T-helper 1 cell treated with Interleukin-12 subunit alpha and Interleukin-12 subunit beta and Interleukin-4 antibody, amounts not matched to agents 30 μg/mL and 1 μg/mL, for 36 hours (primary cell): ENCODE measurements around the gene ALOX5.
"Not testable (repeated sequence)": the region's sequence is repeated elsewhere in the genome, so short reads cannot be mapped to it uniquely, and the experiment has no call there.

ENCODE experiments used
- H3K27ac Mint-ChIP-seq: one replicate; pipeline ENCODE4 v1.8.0; 2021; ENCODE audit warnings: mild to moderate bottlenecking, mixed read lengths
- H3K27me3 Mint-ChIP-seq: one replicate; pipeline ENCODE4 v1.8.0; 2021; ENCODE audit warnings: low read depth, mixed read lengths
- H3K36me3 Mint-ChIP-seq: one replicate; pipeline ENCODE4 v1.8.0; 2021; ENCODE audit warnings: low read depth, mixed read lengths
- H3K4me1 Mint-ChIP-seq: one replicate; pipeline ENCODE4 v1.8.0; 2021; ENCODE audit warnings: low read depth, mixed read lengths
- H3K4me3 Mint-ChIP-seq: one replicate; pipeline ENCODE4 v1.8.0; 2021; ENCODE audit warnings: mild to moderate bottlenecking, moderate library complexity, mixed read lengths
- H3K9me3 Mint-ChIP-seq: one replicate; pipeline ENCODE4 v1.8.0; 2021; ENCODE audit warnings: mixed read lengths

ALOX5 gene

DNA sequence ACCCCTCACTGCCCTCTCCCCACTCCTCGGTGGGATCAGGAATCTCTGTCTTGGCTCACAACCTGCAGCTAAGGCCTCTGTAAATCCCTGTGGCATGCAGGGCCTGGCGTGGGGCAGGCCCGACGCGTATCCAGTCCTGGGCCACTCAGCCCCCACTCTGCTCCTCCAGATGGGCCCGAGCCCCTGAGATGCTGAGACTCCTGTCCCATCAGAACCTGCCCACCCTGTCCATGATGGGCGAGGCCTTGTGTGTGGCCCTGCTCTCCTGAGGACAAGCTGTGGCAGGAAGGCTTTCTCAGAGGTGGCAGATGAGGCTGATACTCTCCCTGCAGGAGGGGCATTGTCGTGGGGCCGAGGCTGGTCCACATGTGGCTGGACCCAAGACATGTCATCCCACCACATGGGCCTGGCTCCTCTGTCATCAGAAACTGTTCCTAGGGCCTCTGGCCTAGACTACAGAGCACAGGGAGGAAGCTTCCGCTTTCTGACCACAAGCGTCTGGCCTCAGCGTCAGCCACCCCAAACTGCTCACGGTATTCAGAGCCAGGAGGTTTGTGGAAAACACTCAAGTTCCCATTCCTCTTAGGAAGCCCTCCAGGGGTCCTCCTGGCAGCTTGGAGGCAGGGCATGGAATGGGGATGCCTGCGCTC, 6.0 kb downstream of the ALOX5 start:
- Mint-ChIP-seq H3K9me3 (no peaks in the 10 kb centered on the region), H3K4me3 (no peak overlapping the region), H3K4me1 (peaks cover 28% of the 10 kb centered on the region), H3K27ac (no peak overlapping the region), H3K36me3 (peaks cover 10% of the 10 kb centered on the region), H3K27me3 (peaks cover 23% of the 10 kb centered on the region)

DNA sequence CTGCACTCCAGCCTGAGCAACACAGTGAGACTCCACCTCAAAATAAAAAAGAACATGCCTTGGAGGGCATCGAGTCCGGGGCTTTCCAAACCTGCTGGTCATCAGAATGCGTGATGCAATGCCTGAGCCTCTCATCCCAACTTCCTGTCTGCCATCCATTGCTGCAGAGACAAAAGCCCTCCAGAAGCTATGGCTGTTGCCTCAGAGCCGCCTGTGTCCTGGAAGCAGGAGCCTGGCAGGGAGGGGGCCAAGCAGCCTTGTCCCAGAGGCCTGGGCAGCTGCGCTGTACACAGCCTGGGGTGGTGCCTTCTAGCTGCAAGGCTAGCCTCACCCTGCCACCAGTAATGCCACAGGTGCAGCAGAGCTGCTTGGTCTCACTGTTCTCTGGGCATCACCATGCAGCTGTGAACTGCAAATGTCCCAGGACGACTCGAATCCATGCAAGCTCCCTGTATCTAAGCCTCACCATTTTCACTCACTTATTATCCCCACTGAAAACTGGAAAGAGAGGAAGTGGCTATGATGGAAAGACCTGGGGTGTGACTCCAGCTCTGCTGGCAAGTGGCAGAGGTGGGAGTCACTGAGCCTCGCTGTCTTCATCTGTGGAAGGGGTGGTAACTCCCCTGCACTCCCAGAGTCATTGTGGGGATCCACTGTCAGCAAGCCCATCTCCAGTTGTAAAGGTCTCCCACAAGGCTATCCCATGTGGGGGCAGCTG, 7.0 kb downstream of the ALOX5 start:
- Mint-ChIP-seq H3K27ac (no peak overlapping the region), H3K4me3 (no peak overlapping the region), H3K36me3 (peaks cover 14% of the 10 kb centered on the region), H3K9me3 (no peaks in the 10 kb centered on the region), H3K4me1 (peaks cover 18% of the 10 kb centered on the region), H3K27me3 (peaks cover 13% of the 10 kb centered on the region)

DNA sequence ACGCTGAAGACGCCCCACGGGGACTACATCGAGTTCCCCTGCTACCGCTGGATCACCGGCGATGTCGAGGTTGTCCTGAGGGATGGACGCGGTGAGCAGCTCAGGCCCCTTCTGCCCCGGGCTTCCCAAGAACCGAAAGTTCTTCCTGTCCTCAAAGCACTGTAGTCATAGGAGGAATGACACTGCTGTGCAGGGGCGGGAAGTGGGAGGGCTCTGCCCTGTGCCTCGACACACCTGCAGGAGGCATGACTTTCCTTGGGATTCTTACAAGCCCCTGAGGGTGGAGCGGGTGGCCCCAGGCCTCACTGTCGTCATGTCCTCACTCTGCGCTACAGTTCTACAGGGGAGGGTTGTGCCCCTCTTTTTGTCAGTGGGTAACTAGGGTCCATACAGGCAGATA, 8.6 kb downstream of the ALOX5 start:
- peaks cover 9% of the 10 kb centered on the region for H3K4me1 Mint-ChIP-seq
- peaks cover 6% of the 10 kb centered on the region for H3K27me3 Mint-ChIP-seq
- H3K27ac Mint-ChIP-seq, result no peak overlapping the region
- H3K9me3 Mint-ChIP-seq, result no peaks in the 10 kb centered on the region
- H3K36me3 Mint-ChIP-seq, result peaks cover 17% of the 10 kb centered on the region
- no peak overlapping the region for H3K4me3 Mint-ChIP-seq

DNA sequence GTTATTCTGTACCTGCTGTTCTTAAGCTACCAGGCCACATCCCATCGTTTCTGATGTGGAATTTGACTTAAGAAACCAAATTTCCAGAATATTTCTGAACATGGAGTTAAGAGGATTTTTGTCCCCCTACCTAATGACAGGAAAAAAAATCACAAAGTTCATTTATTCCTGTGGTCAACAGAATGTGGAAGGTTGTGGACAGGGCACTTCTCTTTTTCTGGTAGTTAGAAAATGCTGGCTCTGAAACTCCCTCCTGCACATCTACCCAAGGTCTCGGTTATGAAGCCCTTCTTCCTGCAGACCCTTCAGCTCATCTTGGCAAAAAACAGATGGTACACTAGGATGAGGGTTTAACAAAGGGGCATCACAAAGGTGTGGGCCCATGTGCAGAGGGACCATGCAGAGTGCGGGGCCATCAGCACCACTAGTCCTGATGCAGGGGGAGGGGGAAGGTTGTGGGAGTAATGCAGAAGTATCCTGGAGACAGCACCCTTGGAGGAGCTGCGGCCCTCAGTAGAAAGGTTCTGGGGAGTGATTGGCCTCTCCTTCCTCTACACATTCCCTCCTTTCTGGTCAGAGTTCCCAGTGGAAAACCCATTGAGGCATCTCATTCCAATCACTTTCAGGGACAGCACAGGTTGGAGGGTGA, 9.8 kb downstream of the ALOX5 start:
- peaks cover 17% of the 10 kb centered on the region for H3K36me3 Mint-ChIP-seq
- H3K27ac Mint-ChIP-seq, result no peak overlapping the region
- H3K4me1 Mint-ChIP-seq, result peaks cover 4% of the 10 kb centered on the region
- H3K4me3 Mint-ChIP-seq, result no peak overlapping the region
- H3K27me3 Mint-ChIP-seq, result no peaks in the 10 kb centered on the region
- no peaks in the 10 kb centered on the region for H3K9me3 Mint-ChIP-seq

GRCh38 chr10:45386657-45387056, 12.6 kb downstream of the ALOX5 start:
- peaks cover 1% of the 10 kb centered on the region for H3K4me1 Mint-ChIP-seq
- H3K36me3 Mint-ChIP-seq, result peaks cover 26% of the 10 kb centered on the region
- no peak overlapping the region for H3K4me3 Mint-ChIP-seq
- no peak overlapping the region for H3K27ac Mint-ChIP-seq
- H3K9me3 Mint-ChIP-seq, result peaks cover 7% of the 10 kb centered on the region
- H3K27me3 Mint-ChIP-seq, result peaks cover 4% of the 10 kb centered on the region

DNA sequence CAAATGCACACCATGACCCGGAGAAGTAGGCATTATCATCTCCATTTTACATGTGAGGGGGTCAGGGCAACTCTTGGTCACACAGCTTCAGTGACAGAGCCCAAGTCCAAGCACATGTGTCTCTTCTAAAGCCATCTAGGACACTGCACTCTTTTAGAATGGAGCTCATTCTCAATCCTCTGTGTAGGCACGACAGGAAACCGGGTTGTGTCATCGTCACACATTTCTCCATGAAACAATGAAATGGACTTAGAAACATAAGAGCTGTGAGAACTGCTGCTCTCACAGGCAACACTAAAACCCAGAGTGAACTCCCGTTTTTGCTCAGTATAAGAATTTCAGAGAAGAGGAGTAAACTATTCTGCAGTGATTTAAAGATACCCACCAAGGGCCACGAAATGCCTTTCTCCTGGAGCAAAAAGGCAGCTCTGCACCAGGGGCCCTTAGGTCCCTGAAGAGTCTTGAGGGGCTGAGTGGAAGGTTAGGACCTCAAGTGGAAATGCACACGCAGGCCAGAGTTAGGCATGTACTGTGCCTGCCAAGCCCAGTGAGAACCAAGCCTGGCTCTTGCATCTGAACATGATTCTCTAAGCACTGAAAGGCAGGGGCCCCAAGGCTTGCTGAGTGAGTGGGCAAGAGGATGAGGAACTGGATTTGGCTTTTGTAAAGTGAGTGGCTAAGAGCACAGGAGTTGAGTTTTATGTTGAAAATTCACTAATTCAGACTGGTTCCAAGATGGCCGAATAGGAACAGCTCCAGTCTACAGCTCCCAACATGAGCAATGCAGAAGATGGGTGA, 13.3 kb downstream of the ALOX5 start:
- H3K4me1 Mint-ChIP-seq, result no peaks in the 10 kb centered on the region
- no peak overlapping the region for H3K27ac Mint-ChIP-seq
- H3K36me3 Mint-ChIP-seq, result peaks cover 26% of the 10 kb centered on the region
- peaks cover 7% of the 10 kb centered on the region for H3K9me3 Mint-ChIP-seq
- H3K27me3 Mint-ChIP-seq, result peaks cover 4% of the 10 kb centered on the region
- H3K4me3 Mint-ChIP-seq, result no peak overlapping the region

GRCh38 chr10:45389671-45390070, 15.7 kb downstream of the ALOX5 start:
- Mint-ChIP-seq H3K36me3 (peaks cover 30% of the 10 kb centered on the region), H3K9me3 (peaks cover 17% of the 10 kb centered on the region)
- H3K4me3 Mint-ChIP-seq, H3K27me3 Mint-ChIP-seq, H3K27ac Mint-ChIP-seq, H3K4me1 Mint-ChIP-seq: not testable (repeated sequence)

DNA sequence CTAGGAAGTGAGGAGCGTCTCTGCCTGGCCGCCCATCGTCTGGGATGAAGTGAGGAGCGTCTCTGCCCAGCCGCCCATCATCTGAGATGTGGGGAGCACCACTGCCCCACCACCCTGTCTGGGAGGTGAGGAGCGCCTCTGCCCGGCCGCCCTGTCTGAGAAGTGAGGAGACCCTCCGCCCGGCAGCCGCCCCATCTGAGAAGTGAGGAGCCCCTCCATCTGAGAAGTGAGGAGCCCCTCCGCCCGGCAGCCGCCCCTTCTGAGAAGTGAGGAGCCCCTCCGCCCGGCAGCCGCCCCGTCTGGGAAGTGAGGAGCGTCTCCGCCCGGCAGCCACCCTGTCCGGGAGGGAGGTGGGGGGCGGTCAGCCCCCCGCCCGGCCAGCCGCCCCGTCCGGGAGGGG, 17.6 kb downstream of the ALOX5 start:
- Mint-ChIP-seq H3K9me3 (peaks cover 28% of the 10 kb centered on the region), H3K27me3 (peaks cover 16% of the 10 kb centered on the region), H3K36me3 (peaks cover 38% of the 10 kb centered on the region)
- H3K4me3 Mint-ChIP-seq, H3K27ac Mint-ChIP-seq, H3K4me1 Mint-ChIP-seq: not testable (repeated sequence)

DNA sequence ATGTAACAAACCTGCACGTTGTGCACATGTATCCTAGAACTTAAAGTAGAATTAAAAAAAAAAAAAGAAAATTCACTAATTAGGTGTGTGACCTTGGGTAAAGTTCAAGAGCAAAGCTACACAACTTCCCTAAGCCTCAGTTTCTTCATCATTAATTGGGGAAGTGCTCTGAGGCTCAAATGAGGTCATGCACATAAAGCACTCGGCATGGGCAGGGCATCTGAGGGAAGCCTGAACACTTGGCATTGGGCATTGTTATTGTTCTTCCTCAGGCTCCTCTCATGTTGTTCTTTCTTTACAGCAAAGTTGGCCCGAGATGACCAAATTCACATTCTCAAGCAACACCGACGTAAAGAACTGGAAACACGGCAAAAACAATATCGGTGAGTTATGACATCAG, 21.5 kb downstream of the ALOX5 start:
- Mint-ChIP-seq H3K4me3 (no peak overlapping the region), H3K36me3 (peaks cover 41% of the 10 kb centered on the region), H3K4me1 (no peaks in the 10 kb centered on the region), H3K9me3 (peaks cover 26% of the 10 kb centered on the region), H3K27ac (no peak overlapping the region), H3K27me3 (peaks cover 27% of the 10 kb centered on the region)

DNA sequence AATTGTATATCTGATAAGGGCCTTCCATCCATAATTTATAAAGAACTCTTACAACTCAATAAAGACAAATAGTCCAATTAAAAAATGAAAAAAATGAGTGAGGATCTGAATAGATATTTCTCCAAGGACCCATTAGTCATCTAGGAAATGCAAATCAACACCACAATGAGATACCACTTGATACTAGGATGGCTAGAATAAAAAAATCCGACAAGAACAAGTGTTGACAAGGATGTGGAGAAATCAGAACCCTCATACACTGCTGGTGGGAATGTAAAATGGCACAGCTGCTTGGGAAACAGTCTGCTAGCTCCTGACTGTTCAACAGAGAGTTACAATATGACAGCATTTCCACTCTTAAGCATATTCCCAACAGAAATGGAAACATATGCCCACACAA, 24.6 kb downstream of the ALOX5 start:
- H3K4me1 Mint-ChIP-seq, result peaks cover under 1% of the 10 kb centered on the region
- H3K4me3 Mint-ChIP-seq, result no peak overlapping the region
- peaks cover 47% of the 10 kb centered on the region for H3K36me3 Mint-ChIP-seq
- peaks cover 37% of the 10 kb centered on the region for H3K27me3 Mint-ChIP-seq
- peaks cover 19% of the 10 kb centered on the region for H3K9me3 Mint-ChIP-seq
- no peak overlapping the region for H3K27ac Mint-ChIP-seq

- peaks cover 43% of the 10 kb centered on the region for H3K36me3 Mint-ChIP-seq
- peaks cover 38% of the 10 kb centered on the region for H3K27me3 Mint-ChIP-seq
- H3K4me1 Mint-ChIP-seq, result peaks cover 5% of the 10 kb centered on the region
- no peak overlapping the region for H3K4me3 Mint-ChIP-seq
- H3K27ac Mint-ChIP-seq, result no peak overlapping the region
- H3K9me3 Mint-ChIP-seq, result peaks cover 14% of the 10 kb centered on the region
Observed at GRCh38 chr10:45399113-45399512, 25.1 kb downstream of the ALOX5 start.

- Mint-ChIP-seq H3K36me3 (peaks cover 22% of the 10 kb centered on the region), H3K27ac (no peak overlapping the region), H3K4me1 (peaks cover 6% of the 10 kb centered on the region), H3K9me3 (no peaks in the 10 kb centered on the region), H3K27me3 (peaks cover 60% of the 10 kb centered on the region), H3K4me3 (no peak overlapping the region)
Observed at GRCh38 chr10:45403151-45403550, 29.1 kb downstream of the ALOX5 start.

- H3K36me3 Mint-ChIP-seq, result peaks cover 21% of the 10 kb centered on the region
- H3K9me3 Mint-ChIP-seq, result no peaks in the 10 kb centered on the region
- peaks cover 6% of the 10 kb centered on the region for H3K4me1 Mint-ChIP-seq
- H3K27me3 Mint-ChIP-seq, result peaks cover 62% of the 10 kb centered on the region
- H3K4me3 Mint-ChIP-seq, result no peak overlapping the region
- H3K27ac Mint-ChIP-seq, result no peak overlapping the region
Observed at GRCh38 chr10:45404087-45404769, 30.2 kb downstream of the ALOX5 start.

- no peaks in the 10 kb centered on the region for H3K9me3 Mint-ChIP-seq
- no peak overlapping the region for H3K4me3 Mint-ChIP-seq
- H3K36me3 Mint-ChIP-seq, result peaks cover 18% of the 10 kb centered on the region
- H3K27me3 Mint-ChIP-seq, result peaks cover 58% of the 10 kb centered on the region
- peaks cover 10% of the 10 kb centered on the region for H3K4me1 Mint-ChIP-seq
- no peak overlapping the region for H3K27ac Mint-ChIP-seq
Observed at GRCh38 chr10:45404770-45405120, 30.7 kb downstream of the ALOX5 start.
